B cell (primary cell): ENCODE data around the gene HDAC9. TPM values are rescaled to one million over a fixed set of nuclear protein-coding genes. Genes with fewer than 3 reads are reported as not detected.

ENCODE experiments used
- ATAC-seq: fragments of 200-7000 bp; cut with Tn5 transposase; one replicate; pipeline ENCODE4 v1.10.0; 2021; ENCODE audit warnings: low read depth, mild to moderate bottlenecking, moderate number of reproducible peaks, moderate library complexity
- CTCF ChIA-PET: fragments of 350-600 bp; sonication (Branson Sonifier 250); formaldehyde crosslinking; loops from one replicate; lab custom pipeline; 2021; ENCODE audit warnings: antibody characterized with exemption, inconsistent platforms; lab: Charles Lee
- POLR2A ChIA-PET: fragments of 350-600 bp; sonication (Branson Sonifier 250); formaldehyde crosslinking; loops from one replicate; lab custom pipeline; 2021; ENCODE audit warnings: antibody characterized with exemption; lab: Charles Lee
- DNase-seq: peaks from one replicate; pipeline ENCODE4 v3.0.0; 2013
- H2AFZ ChIP-seq: 2 replicates; pipeline ENCODE4 v1.6.1; 2012; ENCODE audit warnings: mild to moderate bottlenecking, low read depth, low read length; ENCODE audit not compliant: insufficient read depth, poor library complexity, severe bottlenecking
- H3K27ac ChIP-seq, 2 donors: 1 replicate in 1 of 2; 2 replicates in 1 of 2; pipeline ENCODE4 v1.5.1; 2012 to 2013; ENCODE audit warnings: low read length in 2 of 2, mild to moderate bottlenecking in 2 of 2, moderate library complexity in 1 of 2
- H3K27me3 ChIP-seq, 4 experiments: fragments of 200-600 bp in 1 of 4; sonication (generic) in 1 of 4; replicated peaks in 1 of 4; 1 replicate in 2 of 4; 2 replicates in 2 of 4; pipeline versions ENCODE4 v1.6.1 to v1.7.0; 2013 to 2016; ENCODE audit warnings: low read length in 3 of 4, mild to moderate bottlenecking in 2 of 4, mixed read lengths in 1 of 4, moderate library complexity in 1 of 4; ENCODE audit not compliant: insufficient read depth in 4 of 4, control insufficient read depth in 3 of 4; ENCODE audit errors: control extremely low read depth in 1 of 4
- H3K36me3 ChIP-seq, 2 experiments: replicated peaks in 1 of 2; 1 replicate in 1 of 2; 2 replicates in 1 of 2; pipeline versions ENCODE4 v1.6.1 to v1.7.1; 2013; ENCODE audit warnings: low read length in 1 of 2; ENCODE audit not compliant: insufficient read depth in 2 of 2, control insufficient read depth in 1 of 2; ENCODE audit errors: control extremely low read depth in 1 of 2, extremely low read depth in 1 of 2
- H3K4me1 ChIP-seq, 2 donors: fragments of 200-600 bp in 1 of 2; sonication (generic) in 1 of 2; 1 replicate in 1 of 2; 2 replicates in 1 of 2; pipeline versions ENCODE4 v1.5.1 to v1.6.1; 2013 to 2017; ENCODE audit warnings: low read length in 2 of 2; ENCODE audit not compliant: control insufficient read depth in 2 of 2, insufficient read depth in 2 of 2
- H3K4me2 ChIP-seq: replicated peaks from 2 replicates; pipeline ENCODE3; 2012; ENCODE audit warnings: mild to moderate bottlenecking, low read depth, low read length; ENCODE audit not compliant: poor library complexity, severe bottlenecking
- H3K4me3 ChIP-seq, 5 experiments: fragments of 200-600 bp in 1 of 5; sonication (generic) in 1 of 5; 1 replicate in 3 of 5; 2 replicates in 2 of 5; pipeline versions ENCODE4 v1.5.1 to v1.7.0; 2011 to 2016; ENCODE audit warnings: low read length in 4 of 5, mild to moderate bottlenecking in 4 of 5, low read depth in 2 of 5, control low read depth in 1 of 5, moderate library complexity in 1 of 5; ENCODE audit not compliant: insufficient read depth in 1 of 5; ENCODE audit errors: control extremely low read depth in 1 of 5, extremely low read depth in 1 of 5
- H3K79me2 ChIP-seq: fragments of 200-600 bp; sonication (generic); one replicate; pipeline ENCODE4 v1.6.0; 2016; ENCODE audit warnings: low read length; ENCODE audit not compliant: control insufficient read depth, insufficient read depth
- H3K9ac ChIP-seq: fragments of 200-600 bp; sonication (generic); 2 replicates; pipeline ENCODE4 v1.6.1; 2017; ENCODE audit warnings: mild to moderate bottlenecking, low read length, moderate library complexity
- H3K9me3 ChIP-seq, 3 donors: one replicate each; pipeline versions ENCODE4 v1.6.1 to v1.7.1; 2013; ENCODE audit warnings: low read length in 2 of 3; ENCODE audit not compliant: control insufficient read depth in 2 of 3, insufficient read depth in 1 of 3; ENCODE audit errors: control extremely low read depth in 1 of 3
- H4K20me1 ChIP-seq: 2 replicates; pipeline ENCODE4 v1.6.0; 2012; ENCODE audit warnings: mild to moderate bottlenecking, low read length; ENCODE audit not compliant: insufficient read depth, control insufficient read depth, poor library complexity, severe bottlenecking
- H3K27ac Mint-ChIP-seq: one replicate; pipeline ENCODE4 v1.8.0; 2021; ENCODE audit warnings: mixed read lengths
- H3K27me3 Mint-ChIP-seq: one replicate; pipeline ENCODE4 v1.8.0; 2021; ENCODE audit warnings: mixed read lengths
- H3K4me1 Mint-ChIP-seq: one replicate; pipeline ENCODE4 v1.8.0; 2021; ENCODE audit warnings: mixed read lengths
- H3K4me3 Mint-ChIP-seq: one replicate; pipeline ENCODE4 v1.8.0; 2021; ENCODE audit warnings: mixed read lengths
- H3K9me3 Mint-ChIP-seq: one replicate; pipeline ENCODE4 v1.8.0; 2022; ENCODE audit warnings: mixed read lengths; ENCODE audit not compliant: insufficient read depth
- EZH2 ChIP-seq: IDR thresholded peaks from 2 replicates; pipeline ENCODE4 v1.6.1; 2012; ENCODE audit warnings: borderline replicate concordance, low read depth, mild to moderate bottlenecking, moderate library complexity, low read length; ENCODE audit not compliant: insufficient read depth, poor library complexity, severe bottlenecking
- WGBS: methylation state at CpG from one replicate; pipeline ENCODE4 v1.1.5; 2013; ENCODE audit warnings: missing lambda C conversion rate; ENCODE audit not compliant: insufficient coverage; 5-methylcytosine and 5-hydroxymethylcytosine counted together
- intact Hi-C: fragments of 100-400 bp; cut with micrococcal nuclease; formaldehyde crosslinking; loops from one replicate; pipeline ENCODE4 v1.10.0; 2022
- polyA plus RNA-seq: library from polyadenylated mRNA; depleted of rRNA; stranded (reverse); fragments of >200 nt; gene quantifications from 2 replicates; pipeline ENCODE4 v1.2.3, GENCODE V29; 2012
- total RNA-seq, 2 donors: library from RNA; stranded (reverse); fragments of 120-200 nt in 1 of 2; gene quantifications; 1 replicate in 1 of 2; 2 replicates in 1 of 2; pipeline versions ENCODE4 v1.2.3 to v1.2.4, GENCODE V29; 2013 to 2022
- TF ChIP-seq, protein P1 (sequence below): fragments of 200-600 bp; IDR thresholded peaks from one replicate; pipeline ENCODE4 v1.8.0; 2022; ENCODE audit warnings: antibody characterized with exemption, mild to moderate bottlenecking

The HDAC9 gene
- total and polyA plus RNA-seq, 2 donors (not counting 1 experiment from before 2014, with no cell fraction given): 49.1 to 64.8 TPM

DNA sequence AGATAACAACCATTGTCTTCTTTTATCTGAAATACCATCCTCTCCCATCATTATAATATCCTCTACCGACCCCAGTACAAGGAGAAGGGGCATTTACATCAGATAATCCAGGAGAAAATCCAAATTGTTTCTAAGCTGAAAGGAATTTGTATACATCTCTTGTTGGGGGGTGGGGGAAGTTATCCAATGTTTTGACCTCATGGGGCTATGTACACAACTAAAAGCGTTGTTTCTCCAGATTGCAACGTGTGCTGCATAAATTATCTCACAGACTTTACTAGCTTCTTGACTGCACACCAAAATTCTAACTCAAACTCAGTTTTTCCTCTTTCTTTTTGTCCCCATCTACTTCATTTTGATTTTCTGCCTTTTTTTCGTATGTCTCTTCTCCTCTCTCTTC is 465.2 kb downstream of the HDAC9 start:
- POLR2A ChIA-PET: no interaction called here
- Histone ChIP-seq H3K4me3 (no peak overlapping the region), H3K9ac (no peak overlapping the region), H3K36me3 (peaks cover 0 to 3% of the 10 kb centered on the region in 2 experiments), H3K27me3 (no peaks in the 10 kb centered on the region), H3K27ac (no peak overlapping the region), H2AFZ (no peak overlapping the region), H4K20me1 (no peaks in the 10 kb centered on the region), H3K4me1 (no peaks in the 10 kb centered on the region), H3K4me2 (no peak overlapping the region), H3K79me2 (no peaks in the 10 kb centered on the region), H3K9me3 (no peaks in the 10 kb centered on the region)
- no peak for DNase-seq
- CTCF ChIA-PET: no interaction called here
- Mint-ChIP-seq H3K4me1 (no peaks in the 10 kb centered on the region), H3K27ac (no peak overlapping the region), H3K9me3 (no peaks in the 10 kb centered on the region), H3K27me3 (no peaks in the 10 kb centered on the region), H3K4me3 (no peak overlapping the region)
- no peak for ATAC-seq
- 83% methylated on average over 2 of the region's 4 CpGs for WGBS
- intact Hi-C loops: no loop called here
- TF ChIP-seq, protein P1, sequence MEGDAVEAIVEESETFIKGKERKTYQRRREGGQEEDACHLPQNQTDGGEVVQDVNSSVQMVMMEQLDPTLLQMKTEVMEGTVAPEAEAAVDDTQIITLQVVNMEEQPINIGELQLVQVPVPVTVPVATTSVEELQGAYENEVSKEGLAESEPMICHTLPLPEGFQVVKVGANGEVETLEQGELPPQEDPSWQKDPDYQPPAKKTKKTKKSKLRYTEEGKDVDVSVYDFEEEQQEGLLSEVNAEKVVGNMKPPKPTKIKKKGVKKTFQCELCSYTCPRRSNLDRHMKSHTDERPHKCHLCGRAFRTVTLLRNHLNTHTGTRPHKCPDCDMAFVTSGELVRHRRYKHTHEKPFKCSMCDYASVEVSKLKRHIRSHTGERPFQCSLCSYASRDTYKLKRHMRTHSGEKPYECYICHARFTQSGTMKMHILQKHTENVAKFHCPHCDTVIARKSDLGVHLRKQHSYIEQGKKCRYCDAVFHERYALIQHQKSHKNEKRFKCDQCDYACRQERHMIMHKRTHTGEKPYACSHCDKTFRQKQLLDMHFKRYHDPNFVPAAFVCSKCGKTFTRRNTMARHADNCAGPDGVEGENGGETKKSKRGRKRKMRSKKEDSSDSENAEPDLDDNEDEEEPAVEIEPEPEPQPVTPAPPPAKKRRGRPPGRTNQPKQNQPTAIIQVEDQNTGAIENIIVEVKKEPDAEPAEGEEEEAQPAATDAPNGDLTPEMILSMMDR: no peak
- TF ChIP-seq EZH2: no peak

DNA sequence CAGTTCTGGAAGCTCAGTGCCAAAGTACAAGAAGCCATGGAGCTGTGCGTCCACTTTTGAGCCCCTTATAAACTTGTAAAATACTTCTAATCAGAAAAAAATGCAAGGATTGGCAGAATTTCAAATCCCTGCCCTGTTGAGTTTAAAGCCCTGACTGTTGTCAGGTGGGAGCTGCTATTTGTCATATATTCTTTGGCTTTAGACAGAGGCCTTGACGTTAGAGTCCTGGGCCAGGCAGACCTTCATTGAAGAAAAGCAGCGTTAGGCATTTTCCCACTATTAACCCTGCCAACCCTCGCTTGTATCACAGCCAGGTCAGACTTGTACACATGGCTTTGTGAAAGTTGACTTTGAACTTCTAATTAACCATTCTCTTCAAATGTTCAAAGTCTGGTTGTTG is 466.5 kb downstream of the HDAC9 start:
- Histone ChIP-seq H3K27me3 (no peaks in the 10 kb centered on the region), H3K4me3 (no peak overlapping the region), H3K36me3 (peaks cover 0 to under 1% of the 10 kb centered on the region in 2 experiments), H3K9ac (no peak overlapping the region), H2AFZ (no peak overlapping the region), H3K4me1 (no peaks in the 10 kb centered on the region), H3K4me2 (no peak overlapping the region), H3K9me3 (no peaks in the 10 kb centered on the region), H4K20me1 (no peaks in the 10 kb centered on the region), H3K27ac (no peak overlapping the region), H3K79me2 (no peaks in the 10 kb centered on the region)
- intact Hi-C loops: no loop called here
- Mint-ChIP-seq H3K4me3 (no peak overlapping the region), H3K27me3 (no peaks in the 10 kb centered on the region), H3K4me1 (no peaks in the 10 kb centered on the region), H3K27ac (no peak overlapping the region), H3K9me3 (no peaks in the 10 kb centered on the region)
- DNase-seq (no peak), ATAC-seq (no peak)
- 100% methylated on average over 2 of the region's 4 CpGs for whole genome bisulfite sequencing
- no peak for TF ChIP-seq EZH2
- TF ChIP-seq, protein P1: no peak
- CTCF ChIA-PET: no interaction called here
- POLR2A ChIA-PET: no interaction called here
